ENCODE data around the gene ITK.
A peak's percentile ranks its signal among the peaks of the same experiment; 100 is the strongest.
"Not testable (repeated sequence)": the region's sequence is repeated elsewhere in the genome, so short reads cannot be mapped to it uniquely, and the experiment has no call there.

ITK gene

DNA sequence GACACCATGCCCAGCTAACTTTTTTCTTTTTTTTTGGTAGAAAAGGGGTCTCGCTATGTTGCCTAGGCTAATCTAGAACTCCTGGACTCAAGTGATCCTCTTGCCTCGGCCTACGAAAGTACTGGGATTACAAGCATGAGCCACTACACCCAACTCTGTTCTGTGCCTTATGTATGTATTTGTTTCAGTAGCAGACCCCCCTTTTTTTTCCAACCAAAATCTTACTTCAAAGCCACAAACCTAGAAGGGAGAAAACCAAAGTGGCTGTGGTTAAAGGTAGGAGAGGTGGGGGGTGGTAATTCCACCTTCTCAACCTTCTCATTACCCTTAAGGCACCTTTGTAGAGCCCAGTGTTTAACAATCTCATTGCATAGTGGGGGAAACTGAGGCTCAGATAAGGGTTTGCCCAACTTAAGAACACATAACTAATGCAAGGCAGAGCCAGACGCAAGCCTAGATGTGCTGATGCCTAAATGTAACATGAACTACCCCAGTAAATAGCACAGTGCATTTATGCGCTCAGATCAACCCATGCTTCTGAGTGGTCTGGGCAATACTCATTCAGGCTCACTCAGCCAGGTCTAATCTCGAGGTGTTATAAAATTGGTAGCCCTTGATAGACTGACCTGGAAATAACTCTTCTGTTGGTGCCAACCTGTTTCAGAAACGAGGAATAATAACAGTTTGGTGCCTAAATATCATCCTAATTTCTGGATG lies 33.0 kb downstream of the ITK start:
- DNase-seq (ENCODE audit: low spot score) = no peak

GRCh38 chr5:157214415-157214814 lies 33.8 kb downstream of the ITK start:
- DNase-seq (ENCODE audit: low spot score) = no peak

DNA sequence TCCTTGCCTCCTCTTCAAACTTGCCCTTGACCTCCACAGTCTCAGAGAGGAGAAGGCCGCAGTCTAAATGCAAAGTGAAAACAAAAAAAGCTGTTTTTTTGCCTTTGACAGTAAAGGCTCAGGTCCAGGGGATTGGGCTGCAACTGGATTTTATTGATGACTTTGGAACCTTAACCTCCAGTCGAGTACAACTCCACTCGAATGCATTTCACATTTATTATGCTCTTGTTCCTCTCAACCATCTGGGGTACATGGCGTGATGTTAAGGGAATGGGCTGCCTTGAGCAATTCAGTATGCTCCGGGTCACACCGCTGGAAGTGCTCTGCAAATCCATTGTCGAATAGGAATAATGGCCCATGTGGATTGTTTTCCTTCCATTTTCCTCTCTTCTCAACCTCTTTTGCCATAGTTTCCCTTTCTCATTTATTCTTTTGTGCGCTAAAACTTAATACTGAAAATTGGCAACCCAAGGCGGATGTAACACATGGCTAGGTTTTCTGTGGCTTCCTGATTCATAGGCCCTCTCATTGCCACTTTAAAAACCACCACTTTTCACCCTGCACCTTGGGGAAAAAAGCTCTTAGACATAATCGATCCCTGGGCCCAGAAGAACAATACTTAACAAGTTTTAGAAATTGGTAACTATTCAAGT lies 34.3 kb downstream of the ITK start:
- DNase-seq (ENCODE audit: low spot score) = no peak

DNA sequence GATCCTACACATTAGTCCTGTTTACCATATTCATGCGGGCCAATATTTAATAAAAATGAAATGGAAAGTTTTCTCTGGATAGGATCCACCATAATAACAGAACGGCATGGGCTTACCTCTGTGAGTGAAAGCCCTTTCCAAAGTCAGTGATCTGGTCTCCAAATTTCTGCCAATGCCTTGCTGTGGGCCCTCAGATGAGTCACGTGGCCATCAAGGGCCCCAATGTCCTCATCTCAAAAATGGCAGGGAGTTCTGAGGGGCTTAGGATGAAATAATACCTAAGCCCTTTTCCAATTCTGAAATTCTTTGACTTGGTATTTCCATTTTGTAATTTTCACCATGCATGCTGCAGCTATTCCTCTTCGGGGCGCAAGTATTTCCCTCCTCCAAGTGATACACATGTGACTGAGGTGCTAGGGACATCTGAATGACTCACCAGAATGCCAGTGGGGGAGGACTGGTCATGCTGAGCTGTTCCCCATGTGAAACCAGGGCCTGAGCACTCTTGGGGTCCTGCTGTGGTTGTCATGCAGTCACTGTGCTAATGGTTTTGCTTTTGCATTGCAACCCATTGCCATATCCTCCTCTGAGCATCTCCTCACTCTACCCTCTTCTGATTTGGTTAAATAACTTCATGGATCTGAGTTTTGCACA lies 35.0 kb downstream of the ITK start:
- no peak for DNase-seq (ENCODE audit: low spot score)

- no peak for DNase-seq (ENCODE audit: low spot score)
These were observed 35.9 kb downstream of the ITK start for GRCh38 chr5:157216391-157217142.

DNA sequence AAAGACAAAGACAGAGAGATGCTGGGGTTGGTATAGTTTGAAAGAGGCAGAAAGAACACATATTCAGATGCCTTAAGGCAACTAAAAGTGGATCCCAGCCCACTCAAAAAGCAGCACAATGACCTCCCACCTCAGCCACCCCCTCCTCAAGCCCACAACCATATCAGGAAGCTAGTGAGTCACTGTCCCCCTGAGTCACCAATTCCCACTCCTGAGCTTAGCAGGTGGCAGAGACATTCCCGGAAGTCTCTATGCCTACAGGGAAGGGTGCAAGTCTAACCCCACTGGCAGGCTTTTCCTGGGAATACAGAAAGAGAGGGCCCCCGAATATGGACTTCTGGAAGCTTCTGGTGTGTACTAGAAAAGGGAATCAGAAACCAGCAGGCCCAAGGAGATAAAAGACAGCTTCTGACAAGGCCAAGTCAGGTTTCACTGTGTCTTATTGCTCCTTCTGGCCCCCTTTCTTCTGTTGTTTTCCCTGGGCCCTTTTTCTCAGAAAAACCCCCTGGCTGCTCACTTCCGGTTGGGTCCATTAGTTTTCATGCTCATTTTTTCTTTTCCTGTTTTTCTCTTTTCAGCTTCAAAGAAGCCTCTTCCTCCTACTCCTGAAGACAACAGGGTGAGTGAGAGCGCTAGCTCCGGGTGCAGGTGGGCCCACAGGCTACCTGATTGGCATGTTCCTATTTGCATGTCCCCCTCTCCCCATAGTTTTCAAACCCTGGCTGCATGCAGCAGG lies 36.8 kb downstream of the ITK start:
- DNase-seq (ENCODE audit: low spot score) = no peak

- peak; percentile 21 for DNase-seq (ENCODE audit: low spot score)
These were observed 39.0 kb downstream of the ITK start for GRCh38 chr5:157219491-157220271.

GRCh38 chr5:157221959-157222358 lies 41.3 kb downstream of the ITK start:
- no peak for DNase-seq (ENCODE audit: low spot score)

DNA sequence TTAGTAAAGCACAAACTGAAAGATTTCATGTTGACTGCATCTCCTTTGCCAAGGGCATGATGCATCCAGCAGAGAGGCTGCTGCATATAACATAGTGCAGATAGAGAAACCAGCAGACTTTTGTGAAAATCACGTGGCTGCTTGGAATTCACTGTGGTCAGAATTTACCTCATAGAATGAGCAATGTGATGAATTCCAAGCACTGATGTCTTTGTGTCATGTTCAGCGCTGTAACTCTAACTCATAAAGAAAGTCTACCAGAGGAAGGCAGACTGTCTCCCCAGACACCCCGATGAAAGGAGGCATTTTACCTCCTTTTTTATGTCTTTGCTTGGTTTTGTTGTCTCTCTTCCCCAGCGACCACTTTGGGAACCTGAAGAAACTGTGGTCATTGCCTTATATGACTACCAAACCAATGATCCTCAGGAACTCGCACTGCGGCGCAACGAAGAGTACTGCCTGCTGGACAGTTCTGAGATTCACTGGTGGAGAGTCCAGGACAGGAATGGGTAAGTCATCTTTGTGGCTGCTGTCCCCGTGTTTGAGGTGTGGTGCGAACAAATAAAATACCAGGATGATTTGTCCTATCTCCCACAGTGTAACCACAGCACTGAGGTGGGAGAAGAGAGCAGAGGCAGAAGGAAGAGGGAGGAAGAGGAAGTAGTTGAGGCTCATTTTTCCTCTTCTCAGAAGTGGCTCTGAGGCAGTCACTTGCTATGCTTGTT lies 42.0 kb downstream of the ITK start:
- DNase-seq (ENCODE audit: low spot score) = peak; percentile 43

GRCh38 chr5:157225469-157226422 lies 45.1 kb downstream of the ITK start:
- DNase-seq (ENCODE audit: low spot score) = no peak

GRCh38 chr5:157230610-157231009 lies 50.0 kb downstream of the ITK start:
- DNase-seq (ENCODE audit: low spot score) = no peak

DNA sequence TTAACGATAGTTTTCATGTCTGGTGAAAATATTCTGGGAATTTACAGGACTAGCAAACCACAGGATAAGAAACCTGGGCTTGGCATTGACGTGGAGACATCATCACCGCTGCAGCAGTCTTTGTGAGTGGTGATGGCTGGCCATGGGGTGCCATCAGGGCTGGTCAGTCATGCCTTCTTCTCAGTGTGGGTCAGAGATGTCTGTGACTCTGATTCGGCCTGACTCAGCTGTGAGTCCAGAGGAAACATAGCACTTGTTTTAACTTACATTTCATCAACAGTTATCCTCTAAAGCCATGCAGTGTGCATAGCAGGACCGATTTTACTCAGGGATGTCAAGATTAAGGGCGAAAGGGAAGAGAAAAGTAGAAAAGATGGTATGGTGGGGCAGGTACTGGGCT lies 52.1 kb downstream of the ITK start:
- no peak for DNase-seq (ENCODE audit: low spot score)

DNA sequence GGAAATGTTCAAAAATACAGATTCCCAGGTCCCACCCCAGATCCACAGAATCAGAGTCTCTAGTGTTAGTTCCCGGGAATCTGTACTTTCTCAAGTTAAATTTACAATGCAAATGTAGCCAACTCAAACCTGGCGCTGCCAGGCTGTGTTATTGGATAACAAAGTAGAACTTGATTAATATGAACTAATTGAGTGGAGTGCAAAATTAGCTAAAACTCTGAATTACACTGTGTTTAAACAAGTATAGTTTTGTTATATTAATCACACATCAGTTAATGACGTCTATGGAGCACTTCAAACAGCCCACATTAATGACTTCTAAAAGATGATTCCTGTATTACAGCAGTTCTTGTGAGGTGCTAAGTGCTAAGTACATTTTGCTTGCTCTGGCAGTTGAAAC lies 52.9 kb downstream of the ITK start:
- DNase-seq (ENCODE audit: low spot score) = no peak

DNA sequence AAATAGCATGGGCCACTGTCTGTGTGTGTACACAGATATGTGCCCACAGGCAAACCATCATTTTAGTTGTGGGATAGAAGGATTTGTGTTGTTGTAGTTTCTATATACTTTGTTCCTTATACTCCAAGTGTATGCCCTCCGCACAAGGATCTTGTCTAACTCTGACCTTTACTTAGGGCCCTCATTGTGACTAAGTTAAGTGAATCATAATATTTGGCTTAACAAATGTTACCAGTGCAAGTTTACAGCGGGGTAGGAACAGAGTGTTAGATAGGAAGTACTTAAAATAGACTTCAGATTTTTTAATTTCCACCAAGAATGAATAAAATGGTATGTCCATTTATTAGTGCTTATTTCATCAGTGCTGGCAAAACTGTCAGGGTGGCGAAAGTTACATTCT lies 55.8 kb downstream of the ITK start:
- peak; percentile 7 for DNase-seq (ENCODE audit: low spot score)

GRCh38 chr5:157241483-157241882 lies 60.8 kb downstream of the ITK start:
- peak; percentile 20 for DNase-seq (ENCODE audit: low spot score)

DNA sequence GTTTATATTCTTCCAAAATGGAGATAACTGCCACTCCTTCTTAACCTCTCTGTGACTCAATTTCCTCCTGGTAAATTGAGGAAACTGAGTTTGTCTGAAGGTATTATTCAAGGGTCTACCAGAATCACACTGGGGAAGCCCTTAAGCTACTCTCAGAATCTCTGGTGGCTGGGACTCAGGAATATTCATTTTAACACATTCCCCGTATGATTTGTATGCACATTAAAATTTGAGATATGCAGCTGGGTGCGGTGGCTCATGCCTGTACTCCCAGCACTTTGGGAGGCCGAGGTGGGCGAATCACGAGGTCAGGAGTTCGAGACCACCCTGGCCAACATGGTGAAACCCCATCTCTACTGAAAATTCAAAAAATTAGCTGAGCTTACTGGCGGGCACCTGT lies 64.1 kb downstream of the ITK start:
- DNase-seq (ENCODE audit: low spot score) = not testable (repeated sequence)

GRCh38 chr5:157245476-157245875 lies 64.8 kb downstream of the ITK start:
- peak; percentile 25 for DNase-seq (ENCODE audit: low spot score)

GRCh38 chr5:157245886-157246285 lies 65.2 kb downstream of the ITK start:
- DNase-seq (ENCODE audit: low spot score) = no peak

DNA sequence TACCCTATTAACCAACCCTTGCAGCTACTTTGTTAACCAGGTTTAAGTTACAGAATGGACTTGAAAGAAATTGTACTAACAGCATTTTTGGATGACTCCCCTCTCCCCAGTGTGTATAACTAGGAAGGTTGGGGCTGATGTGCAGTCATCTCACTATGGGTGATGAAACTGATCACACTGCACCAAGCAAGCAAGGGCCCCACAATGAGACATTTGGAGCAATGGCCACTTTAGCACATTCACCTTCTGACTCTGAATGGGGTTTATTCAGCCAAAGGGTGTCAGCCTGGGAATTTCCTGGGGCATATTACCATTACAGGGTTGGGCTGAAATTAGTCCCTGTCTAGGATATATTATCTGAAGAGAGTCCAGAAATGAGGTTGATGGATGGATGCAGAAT lies 66.6 kb downstream of the ITK start:
- DNase-seq (ENCODE audit: low spot score) = no peak
